Parathyroid adenoma (tissue), 2 donors: ENCODE data around the gene UFSP1.
A peak's percentile ranks its signal among the peaks of the same experiment; 100 is the strongest.

Experiments used
- H2AFZ ChIP-seq: fragments of 300-600 bp; sonication (generic); one replicate; pipeline ENCODE4 v1.7.0; 2017; ENCODE audit warnings: antibody characterized with exemption, mild to moderate bottlenecking
- H3K27ac ChIP-seq: fragments of 300-600 bp; sonication (generic); one replicate; pipeline ENCODE4 v1.7.0; 2017
- H3K27me3 ChIP-seq: fragments of 300-600 bp; sonication (generic); one replicate; pipeline ENCODE4 v1.7.0; 2017; ENCODE audit warnings: low read length; ENCODE audit not compliant: control insufficient read depth, insufficient read depth
- H3K36me3 ChIP-seq: fragments of 300-600 bp; sonication (generic); one replicate; pipeline ENCODE4 v1.7.0; 2017; ENCODE audit warnings: low read length; ENCODE audit not compliant: control insufficient read depth, insufficient read depth
- H3K4me1 ChIP-seq: fragments of 300-600 bp; sonication (generic); one replicate; pipeline ENCODE4 v1.7.0; 2017; ENCODE audit warnings: control low read depth
- H3K4me2 ChIP-seq: fragments of 300-600 bp; sonication (generic); one replicate; pipeline ENCODE4 v1.7.0; 2017; ENCODE audit warnings: low read length
- H3K4me3 ChIP-seq: fragments of 300-600 bp; sonication (generic); one replicate; pipeline ENCODE4 v1.7.0; 2017; ENCODE audit warnings: low read depth, low read length
- H3K79me2 ChIP-seq: fragments of 300-600 bp; sonication (generic); one replicate; pipeline ENCODE4 v1.7.0; 2017; ENCODE audit warnings: control low read depth
- H3K9ac ChIP-seq: fragments of 300-600 bp; sonication (generic); one replicate; pipeline ENCODE4 v1.7.0; 2017; ENCODE audit warnings: mild to moderate bottlenecking
- H3K9me3 ChIP-seq: fragments of 300-600 bp; sonication (generic); one replicate; pipeline ENCODE4 v1.7.0; 2017; ENCODE audit warnings: low read length; ENCODE audit not compliant: control insufficient read depth
- TF ChIP-seq, protein P1 (sequence below): fragments of 300-600 bp; sonication (generic); IDR thresholded peaks from one replicate; pipeline ENCODE4 v1.7.0; 2017; ENCODE audit warnings: antibody characterized with exemption, mild to moderate bottlenecking
- donor health status: primary hyperparathyroidism.

UFSP1 gene

GRCh38 chr7:100854146-100854895 lies 35.2 kb downstream of the UFSP1 start:
- Histone ChIP-seq H3K4me2 (no peak overlapping the region), H3K4me3 (no peak overlapping the region), H2AFZ (no peak overlapping the region), H3K27ac (no peak overlapping the region), H3K9ac (no peak overlapping the region), H3K9me3 (no peaks in the 10 kb centered on the region), H3K79me2 (no peaks in the 10 kb centered on the region), H3K27me3 (no peaks in the 10 kb centered on the region), H3K4me1 (no peaks in the 10 kb centered on the region), H3K36me3 (no peaks in the 10 kb centered on the region)
- TF ChIP-seq, protein P1, sequence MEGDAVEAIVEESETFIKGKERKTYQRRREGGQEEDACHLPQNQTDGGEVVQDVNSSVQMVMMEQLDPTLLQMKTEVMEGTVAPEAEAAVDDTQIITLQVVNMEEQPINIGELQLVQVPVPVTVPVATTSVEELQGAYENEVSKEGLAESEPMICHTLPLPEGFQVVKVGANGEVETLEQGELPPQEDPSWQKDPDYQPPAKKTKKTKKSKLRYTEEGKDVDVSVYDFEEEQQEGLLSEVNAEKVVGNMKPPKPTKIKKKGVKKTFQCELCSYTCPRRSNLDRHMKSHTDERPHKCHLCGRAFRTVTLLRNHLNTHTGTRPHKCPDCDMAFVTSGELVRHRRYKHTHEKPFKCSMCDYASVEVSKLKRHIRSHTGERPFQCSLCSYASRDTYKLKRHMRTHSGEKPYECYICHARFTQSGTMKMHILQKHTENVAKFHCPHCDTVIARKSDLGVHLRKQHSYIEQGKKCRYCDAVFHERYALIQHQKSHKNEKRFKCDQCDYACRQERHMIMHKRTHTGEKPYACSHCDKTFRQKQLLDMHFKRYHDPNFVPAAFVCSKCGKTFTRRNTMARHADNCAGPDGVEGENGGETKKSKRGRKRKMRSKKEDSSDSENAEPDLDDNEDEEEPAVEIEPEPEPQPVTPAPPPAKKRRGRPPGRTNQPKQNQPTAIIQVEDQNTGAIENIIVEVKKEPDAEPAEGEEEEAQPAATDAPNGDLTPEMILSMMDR = no peak

- peak within 1 kb of the TSS; percentile 49 for H3K9ac ChIP-seq
- no peaks in the 10 kb centered on the region for H3K4me1 ChIP-seq
- peak within 1 kb of the TSS; percentile 79 for H3K4me3 ChIP-seq
- peak within 1 kb of the TSS; percentile 93 for H3K4me2 ChIP-seq
- H3K27ac ChIP-seq = peak within 1 kb of the TSS; percentile 52
- H3K79me2 ChIP-seq = no peaks in the 10 kb centered on the region
- H3K9me3 ChIP-seq = no peaks in the 10 kb centered on the region
- no peaks in the 10 kb centered on the region for H3K27me3 ChIP-seq
- TF ChIP-seq, protein P1 = peak; percentile 92
- H3K36me3 ChIP-seq = no peaks in the 10 kb centered on the region
- H2AFZ ChIP-seq = peak within 1 kb of the TSS; percentile 91
Observed at GRCh38 chr7:100852048-100852872, 37.3 kb downstream of the UFSP1 start, which contains the start of gene SLC12A9. Gene SLC12A9, plus strand, starts transcription at chr7:100852713. Its CDS starts 1,485 bp downstream, at chr7:100854198.

GRCh38 chr7:100847360-100847759 lies 42.2 kb downstream of the UFSP1 start:
- no peaks in the 10 kb centered on the region for H3K79me2 ChIP-seq
- H3K27me3 ChIP-seq = no peaks in the 10 kb centered on the region
- no peak overlapping the region for H3K4me2 ChIP-seq
- no peak overlapping the region for H3K9ac ChIP-seq
- TF ChIP-seq, protein P1 = no peak
- no peaks in the 10 kb centered on the region for H3K9me3 ChIP-seq
- no peak overlapping the region for H3K4me3 ChIP-seq
- no peak overlapping the region for H2AFZ ChIP-seq
- no peaks in the 10 kb centered on the region for H3K4me1 ChIP-seq
- no peaks in the 10 kb centered on the region for H3K36me3 ChIP-seq
- H3K27ac ChIP-seq = no peak overlapping the region

- H2AFZ ChIP-seq = peak overlapping the region; percentile 65
- no peak overlapping the region for H3K4me3 ChIP-seq
- H3K27ac ChIP-seq = peak overlapping the region; percentile 26
- H3K4me2 ChIP-seq = no peak overlapping the region
- peaks cover 9% of the 10 kb centered on the region for H3K4me1 ChIP-seq
- TF ChIP-seq, protein P1 = no peak
- H3K36me3 ChIP-seq = no peaks in the 10 kb centered on the region
- no peaks in the 10 kb centered on the region for H3K27me3 ChIP-seq
- no peaks in the 10 kb centered on the region for H3K79me2 ChIP-seq
- no peaks in the 10 kb centered on the region for H3K9me3 ChIP-seq
- no peak overlapping the region for H3K9ac ChIP-seq
Observed at GRCh38 chr7:100840470-100841100, 48.9 kb downstream of the UFSP1 start.
